KOPT-K1 (cell line): Measurements from ENCODE around the gene WDR81.

Experiments used
- H3K27ac ChIP-seq: fragments of 200-600 bp; sonication (generic); 2 replicates; pipeline ENCODE4 v1.5.1; 2016; ENCODE audit warnings: antibody characterized with exemption, mild to moderate bottlenecking, low read depth, low read length; ENCODE audit not compliant: poor library complexity, severe bottlenecking
- H3K36me3 ChIP-seq: fragments of 200-600 bp; sonication (generic); 2 replicates; pipeline ENCODE4 v1.5.1; 2017; ENCODE audit warnings: antibody characterized with exemption, mild to moderate bottlenecking, low read length, moderate library complexity; ENCODE audit not compliant: insufficient read depth
- H3K9me3 ChIP-seq: fragments of 200-600 bp; sonication (generic); 2 replicates; pipeline ENCODE4 v1.5.1; 2017; ENCODE audit warnings: antibody characterized with exemption, low read length, mild to moderate bottlenecking; ENCODE audit not compliant: insufficient read depth, poor library complexity, severe bottlenecking

WDR81 gene

GRCh38 chr17:1709403-1709951 is 15.0 kb upstream of the WDR81 start:
- no peaks in the 10 kb centered on the region for H3K36me3 ChIP-seq
- no peak overlapping the region for H3K27ac ChIP-seq

GRCh38 chr17:1709971-1710806 is 14.3 kb upstream of the WDR81 start, which contains the start of gene TLCD2:
TLCD2 (minus strand) TSS chr17:1710377; CDS start chr17:1710242, 135 bp downstream.
- Histone ChIP-seq H3K27ac (no peak within 1 kb of the TSS), H3K9me3 (no peaks in the 10 kb centered on the region), H3K36me3 (no peaks in the 10 kb centered on the region)

More at GRCh38 chr17:1709403-1709951, 15.0 kb upstream of the WDR81 start:
- no peaks in the 10 kb centered on the region for H3K9me3 ChIP-seq

GRCh38 chr17:1710807-1711553 is 13.5 kb upstream of the WDR81 start:
- Histone ChIP-seq H3K9me3 (no peaks in the 10 kb centered on the region), H3K36me3 (no peaks in the 10 kb centered on the region), H3K27ac (no peak overlapping the region)

GRCh38 chr17:1711804-1712203 is 12.7 kb upstream of the WDR81 start:
- Histone ChIP-seq H3K27ac (no peak overlapping the region), H3K9me3 (no peaks in the 10 kb centered on the region), H3K36me3 (no peaks in the 10 kb centered on the region)

- H3K27ac ChIP-seq = no peak overlapping the region
- no peaks in the 10 kb centered on the region for H3K36me3 ChIP-seq
- no peaks in the 10 kb centered on the region for H3K9me3 ChIP-seq
Observed at GRCh38 chr17:1712271-1712670, 12.2 kb upstream of the WDR81 start.

- H3K27ac ChIP-seq = no peak overlapping the region
- no peaks in the 10 kb centered on the region for H3K36me3 ChIP-seq
- no peaks in the 10 kb centered on the region for H3K9me3 ChIP-seq
Observed at GRCh38 chr17:1713160-1713877, 11.2 kb upstream of the WDR81 start.

GRCh38 chr17:1713878-1714426 is 10.6 kb upstream of the WDR81 start:
- Histone ChIP-seq H3K36me3 (no peaks in the 10 kb centered on the region), H3K27ac (no peak overlapping the region)

GRCh38 chr17:1714427-1714979 is 10.0 kb upstream of the WDR81 start:
- Histone ChIP-seq H3K36me3 (no peaks in the 10 kb centered on the region), H3K27ac (no peak overlapping the region), H3K9me3 (no peaks in the 10 kb centered on the region)

More at GRCh38 chr17:1713878-1714426, 10.6 kb upstream of the WDR81 start:
- no peaks in the 10 kb centered on the region for H3K9me3 ChIP-seq

- no peaks in the 10 kb centered on the region for H3K36me3 ChIP-seq
- no peaks in the 10 kb centered on the region for H3K9me3 ChIP-seq
- no peak overlapping the region for H3K27ac ChIP-seq
Observed at GRCh38 chr17:1714980-1715802, 9.3 kb upstream of the WDR81 start.

GRCh38 chr17:1715803-1716075 is 8.8 kb upstream of the WDR81 start:
- H3K36me3 ChIP-seq = no peaks in the 10 kb centered on the region
- no peaks in the 10 kb centered on the region for H3K9me3 ChIP-seq
- H3K27ac ChIP-seq = no peak overlapping the region

- Histone ChIP-seq H3K36me3 (no peaks in the 10 kb centered on the region), H3K9me3 (no peaks in the 10 kb centered on the region), H3K27ac (peak overlapping the region; percentile 97)
Observed at GRCh38 chr17:1716076-1716911, 8.2 kb upstream of the WDR81 start.

GRCh38 chr17:1716912-1717695 is 7.4 kb upstream of the WDR81 start:
- H3K36me3 ChIP-seq = no peaks in the 10 kb centered on the region
- H3K27ac ChIP-seq = peak overlapping the region; percentile 97
- H3K9me3 ChIP-seq = no peaks in the 10 kb centered on the region
